ENCODE measurements around the gene NTNG1.
A peak's percentile ranks its signal among the peaks of the same experiment; 100 is the strongest.

Gene NTNG1

GRCh38 chr1:107407011-107407410 lies 266.2 kb downstream of the NTNG1 start:
- DNase-seq (ENCODE audit: low read depth): no peak

GRCh38 chr1:107413546-107413945 lies 272.7 kb downstream of the NTNG1 start:
- DNase-seq (ENCODE audit: low read depth): no peak

- DNase-seq (ENCODE audit: low read depth): no peak
These were observed 273.1 kb downstream of the NTNG1 start for GRCh38 chr1:107413951-107414350.

- no peak for DNase-seq (ENCODE audit: low read depth)
These were observed 273.7 kb downstream of the NTNG1 start for GRCh38 chr1:107414550-107414949.

DNA sequence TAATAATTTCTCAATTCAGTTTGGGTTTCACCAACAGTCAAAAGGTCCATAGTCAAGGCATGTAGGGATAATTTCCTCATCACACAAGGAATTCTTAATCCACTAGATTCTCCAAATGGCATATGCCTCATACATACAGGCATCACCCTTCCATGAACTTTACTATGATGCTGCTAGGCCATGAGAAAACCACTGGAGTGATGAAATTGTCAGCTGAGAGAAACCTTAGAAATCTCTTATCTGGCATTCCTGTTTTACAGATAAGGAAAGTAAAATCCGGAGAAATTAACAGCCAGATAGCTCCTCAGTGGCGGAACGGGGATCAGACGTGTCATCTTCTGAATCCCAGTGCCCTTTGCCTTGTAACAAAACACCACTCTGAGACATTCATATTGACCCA lies 274.4 kb downstream of the NTNG1 start:
- no peak for DNase-seq (ENCODE audit: low read depth)

GRCh38 chr1:107419003-107419402 lies 278.2 kb downstream of the NTNG1 start:
- DNase-seq (ENCODE audit: low read depth): no peak

- DNase-seq (ENCODE audit: low read depth): no peak
These were observed 282.1 kb downstream of the NTNG1 start for GRCh38 chr1:107422901-107423300.

GRCh38 chr1:107430540-107431228 lies 289.8 kb downstream of the NTNG1 start:
- peak; percentile 15 for DNase-seq (ENCODE audit: low read depth)

DNA sequence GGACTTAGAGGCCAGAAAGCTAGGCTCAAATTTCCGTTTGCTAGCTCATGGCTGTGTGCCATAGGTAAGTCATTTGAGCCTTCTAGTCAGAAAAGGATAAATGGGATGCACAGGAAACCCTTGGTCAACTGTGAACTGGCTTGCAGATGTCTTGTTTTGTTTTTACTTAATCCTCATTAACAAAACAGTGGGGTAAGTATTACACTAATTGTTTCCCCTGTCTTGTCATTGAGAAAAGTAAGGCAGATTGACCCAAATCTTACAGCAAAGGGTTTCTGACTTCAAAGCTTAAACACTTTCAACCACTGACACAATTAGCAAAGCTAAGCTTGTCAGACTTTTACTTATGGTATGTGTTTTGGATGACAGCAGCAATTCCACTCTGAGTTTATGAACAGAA lies 291.3 kb downstream of the NTNG1 start:
- DNase-seq (ENCODE audit: low read depth): no peak

DNA sequence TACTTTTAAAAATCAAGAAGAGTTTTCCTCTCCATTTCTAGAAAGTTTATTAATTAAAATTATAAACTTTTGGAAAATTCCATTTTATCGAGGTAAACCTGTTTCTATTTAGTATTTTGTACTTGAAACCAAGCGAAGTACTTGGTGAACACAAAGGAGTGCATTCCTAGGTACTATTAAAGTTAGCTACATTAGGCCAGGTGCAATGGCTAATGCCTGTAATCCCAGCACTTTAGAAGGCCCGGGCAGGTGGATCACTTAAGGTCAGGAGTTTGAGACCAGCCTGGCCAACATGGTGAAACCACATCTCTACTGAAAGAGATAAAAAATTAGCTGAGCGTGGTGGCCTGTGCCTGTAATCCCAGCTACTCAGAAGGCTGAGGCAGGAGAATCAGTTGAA lies 292.2 kb downstream of the NTNG1 start:
- no peak for DNase-seq (ENCODE audit: low read depth)

DNA sequence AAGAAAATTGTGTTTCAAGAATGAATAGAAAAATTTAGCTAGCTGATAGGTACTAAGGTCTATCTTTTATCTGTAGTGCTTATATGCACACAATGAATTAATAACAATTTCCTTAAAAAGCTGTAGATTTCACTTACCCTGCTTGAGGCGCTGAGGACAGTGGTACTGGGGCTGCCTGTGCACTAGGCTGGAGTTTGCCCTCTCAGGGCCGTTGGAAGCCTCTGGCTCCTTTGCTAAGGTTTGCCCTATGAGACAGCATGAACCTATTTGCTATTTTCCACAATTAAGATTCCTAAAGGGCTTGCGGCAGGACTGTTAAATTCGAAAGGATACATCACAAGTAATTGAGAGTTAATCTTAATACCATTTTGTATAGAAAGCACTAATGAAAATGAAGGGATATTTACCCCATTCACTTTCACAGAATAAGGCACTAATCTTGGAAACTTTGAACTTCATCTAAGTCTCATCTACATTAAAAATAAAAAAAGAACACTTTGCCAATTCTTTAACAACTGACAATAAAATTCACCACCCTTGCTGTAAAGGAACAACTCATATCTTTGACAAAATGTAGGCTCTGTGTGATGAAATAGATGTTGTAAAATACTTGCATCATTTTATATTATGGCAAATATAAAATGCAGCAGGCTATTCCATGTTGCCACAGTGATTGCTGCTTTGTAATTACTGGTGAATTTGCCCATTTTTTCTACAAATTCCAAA lies 293.0 kb downstream of the NTNG1 start:
- no peak for DNase-seq (ENCODE audit: low read depth)

- no peak for DNase-seq (ENCODE audit: low read depth)
These were observed 293.5 kb downstream of the NTNG1 start for GRCh38 chr1:107434361-107434693.

DNA sequence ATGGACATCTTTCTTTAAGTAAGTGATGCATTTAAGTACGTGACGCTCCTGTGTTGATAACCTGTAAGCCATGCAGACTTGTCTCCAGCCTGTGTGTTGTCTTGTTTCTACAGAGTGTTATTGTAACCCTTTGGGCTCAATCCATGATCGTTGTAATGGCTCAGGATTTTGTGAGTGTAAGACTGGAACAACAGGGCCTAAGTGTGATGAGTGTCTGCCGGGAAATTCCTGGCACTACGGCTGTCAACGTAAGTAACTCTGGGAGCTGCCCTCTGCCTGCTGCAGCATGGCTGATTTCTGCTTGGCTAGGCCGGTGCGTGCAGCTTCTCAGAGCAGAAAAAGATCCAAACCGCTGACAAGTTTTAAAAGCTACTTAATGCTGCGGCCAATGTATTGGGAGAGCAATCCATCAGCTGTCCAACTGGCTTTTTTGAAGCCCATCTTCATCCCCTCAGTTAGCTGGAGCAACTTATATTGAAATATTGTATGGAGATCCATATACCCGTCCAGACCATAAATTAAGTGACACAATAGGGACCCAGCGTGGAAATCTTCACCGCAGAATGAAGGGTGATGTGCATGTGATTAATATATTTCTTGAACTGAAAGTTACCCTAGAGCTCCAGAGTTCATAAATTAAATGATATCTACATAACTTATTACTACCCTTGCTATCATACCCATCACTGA lies 295.9 kb downstream of the NTNG1 start:
- no peak for DNase-seq (ENCODE audit: low read depth)

GRCh38 chr1:107439567-107439966 lies 298.7 kb downstream of the NTNG1 start:
- DNase-seq (ENCODE audit: low read depth): no peak

GRCh38 chr1:107442551-107442950 lies 301.7 kb downstream of the NTNG1 start:
- no peak for DNase-seq (ENCODE audit: low read depth)

- no peak for DNase-seq (ENCODE audit: low read depth)
These were observed 302.2 kb downstream of the NTNG1 start for GRCh38 chr1:107443027-107443426.

GRCh38 chr1:107443860-107444259 lies 303.0 kb downstream of the NTNG1 start:
- DNase-seq (ENCODE audit: low read depth): no peak

- no peak for DNase-seq (ENCODE audit: low read depth)
These were observed 303.5 kb downstream of the NTNG1 start for GRCh38 chr1:107444302-107444701.

DNA sequence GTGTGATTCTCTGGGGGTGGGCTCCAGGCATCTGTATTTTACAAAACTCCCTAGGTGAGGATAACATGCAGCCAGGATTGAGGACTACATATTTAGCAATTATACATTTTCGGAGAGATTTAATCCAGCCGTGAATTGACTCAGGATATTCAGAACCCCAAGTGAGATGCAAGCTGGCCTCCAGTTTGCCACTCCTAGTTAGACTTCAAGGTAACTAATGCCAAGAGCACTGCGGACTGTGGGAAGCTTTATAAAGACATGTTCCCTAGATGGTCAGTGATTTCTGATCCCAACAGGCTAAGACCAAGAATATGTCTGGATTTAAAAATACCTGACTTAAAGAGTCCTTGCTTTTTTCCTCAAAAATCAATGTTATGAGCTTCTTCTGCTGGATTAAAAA lies 308.5 kb downstream of the NTNG1 start:
- DNase-seq (ENCODE audit: low read depth): no peak

GRCh38 chr1:107450899-107451664 lies 310.2 kb downstream of the NTNG1 start:
- DNase-seq (ENCODE audit: low read depth): no peak

DNA sequence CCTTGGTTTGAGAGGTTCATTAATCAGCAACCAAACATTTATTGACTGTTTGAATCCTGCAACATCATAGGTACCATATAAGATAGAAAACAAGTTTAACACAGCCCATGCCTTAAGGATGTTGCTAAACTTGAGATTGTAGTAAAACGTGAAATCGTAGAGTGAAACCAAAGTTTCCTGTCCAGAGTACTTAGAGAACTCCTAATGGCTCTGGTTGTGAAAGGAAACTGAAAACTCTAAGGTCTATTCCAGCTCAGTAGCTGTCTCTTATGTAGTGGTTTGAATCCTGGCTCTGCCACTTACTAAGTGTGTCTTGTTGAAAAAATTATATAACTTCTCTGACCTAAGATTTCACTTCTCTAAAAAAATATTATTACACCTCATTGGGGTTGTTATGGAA lies 310.9 kb downstream of the NTNG1 start:
- DNase-seq (ENCODE audit: low read depth): no peak

GRCh38 chr1:107454791-107455190 lies 314.0 kb downstream of the NTNG1 start:
- no peak for DNase-seq (ENCODE audit: low read depth)

GRCh38 chr1:107457989-107458388 lies 317.1 kb downstream of the NTNG1 start:
- no peak for DNase-seq (ENCODE audit: low read depth)
